ENCODE measurements around the gene PSME2.
A peak's percentile ranks its signal among the peaks of the same experiment; 100 is the strongest.

PSME2 gene

GRCh38 chr14:24171422-24172260, 25.2 kb upstream of the PSME2 start, which contains the start of gene REC8:
REC8 (plus strand) TSS chr14:24172080; CDS start chr14:24172553, 473 bp downstream.
- TF ChIP-seq CTCF (IDR thresholded peaks at IDR 0.05; ENCODE audit: extremely low read depth, missing control alignments) = no peak
- peak; percentile 94 for DNase-seq (ENCODE audit: low spot score)

- TF ChIP-seq CTCF (IDR thresholded peaks at IDR 0.05; ENCODE audit: extremely low read depth, missing control alignments) = no peak
- DNase-seq (ENCODE audit: low spot score) = no peak
These were observed 21.2 kb upstream of the PSME2 start for GRCh38 chr14:24167469-24168114.

- DNase-seq (ENCODE audit: low spot score) = no peak
- TF ChIP-seq CTCF (IDR thresholded peaks at IDR 0.05; ENCODE audit: extremely low read depth, missing control alignments) = no peak
These were observed 19.4 kb upstream of the PSME2 start for GRCh38 chr14:24165785-24166184.

- TF ChIP-seq CTCF (IDR thresholded peaks at IDR 0.05; ENCODE audit: extremely low read depth, missing control alignments) = no peak
- no peak for DNase-seq (ENCODE audit: low spot score)
These were observed 18.1 kb upstream of the PSME2 start for GRCh38 chr14:24164518-24164991.

GRCh38 chr14:24162093-24162492, 15.7 kb upstream of the PSME2 start:
- no peak for TF ChIP-seq CTCF (IDR thresholded peaks at IDR 0.05; ENCODE audit: extremely low read depth, missing control alignments)
- no peak for DNase-seq (ENCODE audit: low spot score)

- peak; percentile 91 for TF ChIP-seq CTCF (IDR thresholded peaks at IDR 0.05; ENCODE audit: extremely low read depth, missing control alignments)
- peak; percentile 92 for DNase-seq (ENCODE audit: low spot score)
These were observed 14.7 kb upstream of the PSME2 start, which contains the start of gene IRF9 for GRCh38 chr14:24160850-24161804. IRF9 (plus strand) TSS chr14:24161265; CDS start chr14:24162145, 880 bp downstream.

Measured in GM20000 (cell line).